ENCODE data around the gene MACF1.

The MACF1 gene

GRCh38 chr1:39214021-39214713 lies 9.7 kb downstream of the MACF1 start:
- DNase-seq = peak; percentile 50

DNA sequence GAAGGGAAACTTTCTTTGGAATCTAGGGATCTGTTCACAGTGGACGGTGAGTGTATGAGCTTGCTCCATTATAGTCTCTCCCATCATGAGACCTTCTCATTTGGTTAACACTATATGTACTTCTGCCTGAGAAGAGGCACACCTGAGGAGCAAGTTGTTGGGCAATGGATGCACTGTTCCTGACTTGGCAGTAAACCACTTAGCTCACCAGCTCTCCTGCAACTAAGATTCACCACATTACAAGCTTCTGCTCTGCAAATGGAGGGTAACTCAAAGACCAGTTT lies 10.2 kb downstream of the MACF1 start:
- DNase-seq = no peak

GRCh38 chr1:39214998-39215873 lies 10.7 kb downstream of the MACF1 start:
- peak; percentile 61 for DNase-seq

DNA sequence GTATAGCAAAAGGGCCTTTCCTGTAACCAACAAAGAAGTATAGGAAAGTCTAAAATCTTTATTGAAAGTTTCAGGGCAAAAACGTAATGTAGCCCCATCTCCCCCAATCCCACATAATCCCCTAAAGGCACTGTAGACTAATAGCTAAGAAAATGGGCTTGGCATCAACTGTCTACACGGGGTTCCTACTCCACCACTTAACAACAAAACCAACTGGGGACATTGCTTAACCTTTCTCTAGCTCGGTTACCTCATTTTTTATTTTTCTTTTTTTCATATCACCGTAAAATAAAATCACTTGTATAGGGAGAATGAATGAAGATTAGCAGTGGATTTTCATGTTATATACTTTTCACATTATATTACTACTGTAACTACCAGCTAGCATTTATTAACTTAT lies 12.3 kb downstream of the MACF1 start:
- DNase-seq = no peak

DNA sequence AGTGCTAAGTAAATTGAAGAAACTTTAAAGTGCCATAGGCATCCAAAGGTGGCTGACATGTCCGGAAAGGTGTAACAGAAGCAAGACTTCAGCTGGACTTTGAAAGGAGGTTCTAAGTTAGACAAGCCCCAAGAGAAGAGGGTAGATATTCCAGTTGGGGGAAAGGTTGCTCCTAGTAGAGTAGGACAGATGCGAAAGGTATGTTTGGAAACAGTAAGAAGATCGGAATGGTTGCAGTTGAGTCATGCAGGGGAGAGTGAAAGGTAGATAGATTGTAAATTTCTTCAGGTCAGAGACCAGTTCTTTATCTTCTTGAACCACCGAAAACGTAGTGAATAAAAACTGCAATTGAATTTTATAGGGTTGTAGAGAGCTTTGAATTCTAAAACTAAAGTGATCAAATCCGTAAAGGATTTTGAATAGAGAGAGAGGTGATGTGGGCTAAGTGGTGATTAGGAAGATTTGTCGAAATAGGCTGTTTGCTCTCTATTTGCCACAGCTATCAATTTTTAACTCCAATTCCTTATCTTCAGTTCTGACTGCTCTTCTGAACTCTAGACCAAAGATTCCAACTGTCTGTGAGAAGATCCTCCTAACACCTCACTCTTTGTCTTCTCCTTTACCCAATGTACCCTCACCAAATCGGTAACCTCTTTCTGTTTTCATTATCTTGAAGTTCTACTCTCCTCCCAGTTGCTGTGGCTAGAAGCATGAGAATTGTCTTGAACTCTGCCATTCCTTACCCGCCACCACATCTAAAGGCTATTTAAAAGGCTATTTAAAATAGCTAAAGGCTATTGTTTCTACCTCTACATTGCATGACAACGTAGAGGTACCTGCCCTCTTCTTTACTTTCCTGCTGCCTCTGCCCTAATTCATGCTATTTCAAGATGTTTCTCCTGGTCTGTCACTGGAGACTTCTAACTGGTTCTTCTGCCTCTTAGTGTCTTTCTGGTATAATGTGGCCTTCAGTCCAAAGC lies 16.7 kb downstream of the MACF1 start:
- no peak for DNase-seq

DNA sequence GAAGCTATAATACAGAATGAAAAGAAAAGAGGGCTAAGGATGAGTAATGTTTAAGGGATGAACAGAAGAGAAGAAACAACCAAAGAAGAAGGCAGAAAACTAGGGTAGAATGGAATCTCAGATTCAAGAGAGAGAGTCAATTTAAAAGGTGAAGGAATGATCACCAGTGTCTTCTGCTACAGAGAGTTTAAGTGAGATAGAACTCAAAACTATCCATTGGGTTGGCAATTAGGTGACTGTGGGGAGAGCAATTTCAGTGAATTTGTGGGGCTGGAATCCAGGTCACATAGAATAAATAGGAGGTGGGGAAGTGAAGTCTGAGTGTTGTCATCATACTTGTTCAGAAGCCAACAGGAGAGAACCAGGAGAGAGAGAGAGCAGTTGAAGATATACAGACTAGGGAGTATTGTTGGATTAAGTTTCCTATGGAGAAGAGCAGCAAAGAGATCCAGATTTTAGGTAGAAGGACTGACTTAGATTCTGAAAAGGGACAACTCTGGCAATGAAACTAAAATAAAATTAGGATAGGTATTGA lies 19.9 kb downstream of the MACF1 start:
- DNase-seq = no peak

DNA sequence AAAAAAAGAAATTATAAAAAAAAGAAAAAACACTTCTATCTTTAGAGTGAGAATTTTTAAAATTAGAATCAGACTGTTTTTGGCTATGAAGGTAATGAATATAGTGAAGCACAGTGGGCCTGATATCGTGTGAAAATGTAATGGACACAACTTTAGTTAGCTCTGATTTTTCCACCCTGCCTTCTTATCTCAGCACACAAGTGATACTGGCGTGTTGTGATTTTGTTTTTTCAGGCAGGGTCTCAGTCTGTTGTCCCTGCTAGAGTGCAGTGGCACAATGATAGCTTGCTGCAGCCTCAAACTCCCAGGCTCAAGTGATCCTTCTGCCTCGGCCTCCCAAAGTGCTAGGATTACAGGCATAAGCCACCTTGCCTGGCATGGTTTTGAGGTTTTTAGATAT lies 22.3 kb downstream of the MACF1 start:
- DNase-seq = no peak

DNA sequence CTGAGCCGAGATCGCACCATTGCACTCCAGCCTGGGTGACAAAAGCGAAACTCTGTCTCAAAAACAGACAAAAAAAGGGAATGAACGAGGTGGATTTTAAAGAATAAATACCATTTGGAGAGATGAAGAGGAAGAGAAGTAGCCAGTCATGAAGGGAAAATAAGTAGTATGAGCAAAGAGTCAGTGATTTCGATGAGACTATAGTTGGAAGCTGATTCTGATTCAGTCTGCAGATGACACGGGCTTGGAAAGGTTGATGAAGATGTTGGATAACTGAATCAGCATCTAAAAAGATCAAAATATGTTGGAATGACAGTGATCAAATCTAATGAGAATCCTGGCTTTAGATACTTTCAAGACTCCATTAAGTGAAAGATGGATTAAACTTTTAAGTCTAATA lies 23.8 kb downstream of the MACF1 start:
- no peak for DNase-seq

DNA sequence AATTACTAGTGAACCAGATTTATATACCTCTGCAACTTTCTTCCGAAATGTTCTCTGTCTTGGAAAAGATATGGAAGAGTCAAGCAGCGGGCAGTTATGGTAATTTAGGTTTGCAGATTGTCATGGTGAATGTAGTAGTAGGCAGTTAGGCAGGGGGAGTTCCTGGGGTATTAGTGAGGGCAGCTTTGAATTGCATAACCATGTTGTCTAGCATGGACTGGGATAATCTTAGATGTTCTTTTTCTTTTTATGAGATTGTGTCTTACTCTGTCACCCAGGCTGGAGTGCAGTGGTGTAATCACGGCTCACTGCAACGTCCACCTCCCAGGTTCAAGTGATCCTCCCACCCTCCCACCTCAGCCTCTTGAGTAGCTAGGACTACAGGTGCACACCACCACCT lies 25.0 kb downstream of the MACF1 start:
- no peak for DNase-seq

GRCh38 chr1:39230261-39231190 lies 26.0 kb downstream of the MACF1 start:
- DNase-seq = peak; percentile 47

DNA sequence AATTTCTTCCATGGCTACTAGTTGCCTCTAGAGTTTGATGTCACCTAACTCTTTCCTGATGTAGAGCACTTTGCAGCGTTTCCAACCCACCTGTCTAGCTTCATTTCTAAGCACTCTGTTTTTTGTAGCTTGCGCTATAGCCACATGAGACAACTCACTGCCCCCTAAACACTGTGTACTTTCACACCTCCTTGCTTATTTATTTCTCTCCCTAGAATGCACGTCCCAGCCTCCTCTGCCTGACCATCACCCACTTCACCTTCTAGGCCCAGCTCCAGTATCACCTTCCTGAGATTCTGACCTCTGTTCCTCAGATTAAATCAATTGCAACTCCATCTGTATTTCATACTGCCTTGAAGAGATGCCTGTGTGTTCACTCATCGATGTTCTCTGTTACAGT lies 32.5 kb downstream of the MACF1 start:
- DNase-seq = no peak

DNA sequence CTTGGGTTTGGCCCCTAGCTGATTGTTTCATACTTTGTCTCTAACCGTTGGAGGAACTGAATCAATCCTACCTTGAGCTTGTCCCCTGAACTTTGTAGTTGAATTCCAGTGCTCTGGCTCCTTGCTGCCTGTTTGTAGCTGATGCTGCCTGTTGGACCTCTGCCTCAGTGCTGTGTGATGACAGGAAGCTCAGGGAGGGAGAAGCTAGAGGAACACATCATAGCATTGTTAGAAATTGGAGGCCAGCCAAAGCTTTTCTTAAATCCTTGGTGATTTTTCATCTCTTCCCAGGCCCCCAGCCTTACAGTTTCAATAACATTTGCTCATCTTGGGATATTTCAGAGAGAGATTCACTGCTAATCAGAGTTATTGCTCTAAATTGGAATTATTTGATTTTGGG lies 34.0 kb downstream of the MACF1 start:
- no peak for DNase-seq

GRCh38 chr1:39239968-39240367 lies 35.5 kb downstream of the MACF1 start:
- no peak for DNase-seq

GRCh38 chr1:39243302-39243701 lies 38.8 kb downstream of the MACF1 start:
- no peak for DNase-seq

DNA sequence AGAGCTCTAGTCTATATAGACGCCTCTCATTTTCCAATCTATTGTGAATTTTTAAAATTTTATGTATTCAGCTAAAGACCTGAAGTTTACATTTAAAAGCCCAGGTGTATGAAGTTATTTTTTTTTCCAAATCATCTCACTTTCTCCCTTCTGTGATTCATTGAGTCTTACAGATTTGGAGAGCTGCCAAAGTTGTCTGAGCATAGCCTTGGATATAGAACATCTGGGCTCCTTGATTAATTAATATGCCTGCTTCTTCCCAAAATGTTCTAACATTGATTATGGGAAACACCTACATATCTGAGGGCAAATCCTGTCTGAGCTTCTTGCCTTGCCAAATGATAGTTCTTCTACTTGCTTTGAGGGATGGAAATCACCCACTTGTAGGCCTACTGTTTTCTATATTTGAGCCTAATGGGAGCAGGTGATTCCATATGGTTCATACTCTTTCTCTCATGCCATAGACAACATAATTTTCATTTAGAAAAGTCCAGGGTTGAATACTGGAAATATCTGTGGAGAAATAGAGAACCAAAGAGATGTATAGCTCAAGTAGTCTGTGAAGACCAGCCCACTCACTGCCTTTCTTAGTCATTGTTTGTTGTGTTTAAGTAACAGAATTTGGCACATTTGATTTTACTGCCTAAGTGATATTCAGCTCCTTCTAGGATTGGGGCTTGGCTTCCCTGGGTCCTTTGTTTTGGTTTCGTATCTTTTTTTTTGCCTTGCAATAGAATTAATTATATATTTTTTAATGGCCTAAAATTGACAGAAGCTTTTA lies 46.2 kb downstream of the MACF1 start:
- peak; percentile 48 for DNase-seq

- no peak for DNase-seq
Observed at GRCh38 chr1:39255222-39255621, 50.7 kb downstream of the MACF1 start.

DNA sequence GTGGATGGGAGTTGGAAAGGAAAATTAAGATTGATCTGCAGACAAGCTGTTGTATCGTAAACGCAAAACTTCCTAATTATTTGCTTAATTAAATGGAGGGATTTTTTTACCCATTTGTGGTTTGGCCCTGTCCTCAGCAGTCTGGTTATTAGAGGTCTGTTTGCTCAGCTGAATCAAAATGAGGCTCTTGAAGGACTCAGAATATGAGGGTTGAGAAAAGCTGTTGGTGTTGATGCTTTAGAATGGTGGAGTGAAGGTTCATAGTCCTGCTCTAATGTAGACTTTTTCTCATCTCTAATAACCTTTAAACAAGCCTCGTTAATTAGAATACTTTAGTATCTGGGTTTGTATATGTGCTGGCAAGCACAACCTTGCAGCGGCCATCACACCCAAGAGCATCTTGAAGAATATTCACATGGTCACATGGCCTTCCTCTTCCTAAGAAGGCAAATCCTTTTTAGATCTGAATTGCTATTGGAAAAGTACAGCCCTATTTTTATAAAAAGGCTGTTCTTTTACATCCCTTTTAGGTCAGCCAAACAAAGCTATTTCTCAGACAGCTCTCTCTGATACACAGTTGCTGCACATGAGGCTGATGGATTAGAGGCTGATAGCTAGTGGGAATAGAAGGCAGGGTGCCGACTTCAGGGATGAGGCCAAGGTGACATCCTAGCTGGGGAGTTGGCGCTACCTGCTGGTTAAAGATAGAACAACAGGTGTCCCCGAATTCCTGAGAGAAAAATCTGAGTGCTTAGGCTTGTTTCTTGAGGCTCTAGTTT lies 53.8 kb downstream of the MACF1 start:
- DNase-seq = peak; percentile 73

GRCh38 chr1:39258925-39259244 lies 54.4 kb downstream of the MACF1 start:
- no peak for DNase-seq

- DNase-seq = no peak
Observed at GRCh38 chr1:39261712-39262221, 57.3 kb downstream of the MACF1 start.

DNA sequence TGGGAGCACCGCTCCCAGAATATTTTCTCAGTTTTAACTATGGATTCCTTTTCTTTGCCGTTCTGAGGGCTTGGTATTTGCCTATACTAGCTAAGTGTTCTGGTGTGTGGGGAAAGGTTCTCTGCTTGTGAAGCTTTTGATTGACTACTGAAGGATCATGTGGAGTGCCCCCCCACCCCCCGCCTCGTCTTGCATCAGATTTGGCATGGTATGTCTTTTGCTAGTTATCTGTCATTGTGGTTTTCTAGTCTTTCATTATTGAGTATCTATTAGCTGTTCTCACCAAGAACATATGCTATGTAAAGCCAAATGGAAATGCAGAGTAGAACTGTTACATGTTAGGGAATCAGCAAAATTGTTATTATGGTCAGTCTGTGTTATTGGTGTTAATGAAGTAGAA lies 58.3 kb downstream of the MACF1 start:
- DNase-seq = no peak
